ENCODE data around the gene STARD5. TPM values are rescaled to one million over a fixed set of nuclear protein-coding genes. Genes with fewer than 3 reads are reported as not detected.
A peak's percentile ranks its signal among the peaks of the same experiment; 100 is the strongest.

STARD5 gene
- total RNA-seq, 2 donors from 2014 or later, result 1.3 to 9.6 TPM

GRCh38 chr15:81326466-81327212, 2.7 kb upstream of the STARD5 start:
- TF ChIP-seq POLR2A (IDR thresholded peaks at IDR 0.05) (no peak), CTCF (IDR thresholded peaks at IDR 0.05) (no peak)
- intact Hi-C loops (cut with DNase I), result no loop called here
- no peak overlapping the region for H3K27ac ChIP-seq
- WGBS, 2 donors, result 49 to 55% methylated on average over 7 of the region's 7 CpGs
- H3K36me3 ChIP-seq (replicated peaks in 1 of 2; ENCODE audit: insufficient read depth in 1 of 2, low read depth in 2 of 2), result no peaks in the 10 kb centered on the region
- ATAC-seq, result no peak
- no peak overlapping the region for H3K4me3 ChIP-seq
- H3K4me1 ChIP-seq, result peaks cover 20% of the 10 kb centered on the region
- no peak for DNase-seq
- no peaks in the 10 kb centered on the region for H3K9me3 ChIP-seq
- H3K27me3 ChIP-seq, result no peaks in the 10 kb centered on the region

- TF ChIP-seq CTCF (IDR thresholded peaks at IDR 0.05) (no peak), POLR2A (IDR thresholded peaks at IDR 0.05) (no peak)
- peak; percentile 33 for ATAC-seq
- H3K9me3 ChIP-seq, result no peaks in the 10 kb centered on the region
- H3K4me3 ChIP-seq, result peak overlapping the region; percentile 64 to 79
- H3K36me3 ChIP-seq (replicated peaks in 1 of 2; ENCODE audit: insufficient read depth in 1 of 2, low read depth in 2 of 2), result peaks cover 0 to 2% of the 10 kb centered on the region in 2 donors
- 11 to 15% methylated on average over 4 of the region's 4 CpGs for WGBS, 2 donors
- H3K4me1 ChIP-seq, result peaks cover 20% of the 10 kb centered on the region
- intact Hi-C loops (cut with DNase I), result no loop called here
- DNase-seq, result peak in 2 of 4 donors; percentile 38 to 49
- H3K27ac ChIP-seq, result peak overlapping the region; percentile 5 to 79 (median 69)
- H3K27me3 ChIP-seq, result no peaks in the 10 kb centered on the region
Measured at GRCh38 chr15:81323559-81323943, 390 bp downstream of the STARD5 start.

DNA sequence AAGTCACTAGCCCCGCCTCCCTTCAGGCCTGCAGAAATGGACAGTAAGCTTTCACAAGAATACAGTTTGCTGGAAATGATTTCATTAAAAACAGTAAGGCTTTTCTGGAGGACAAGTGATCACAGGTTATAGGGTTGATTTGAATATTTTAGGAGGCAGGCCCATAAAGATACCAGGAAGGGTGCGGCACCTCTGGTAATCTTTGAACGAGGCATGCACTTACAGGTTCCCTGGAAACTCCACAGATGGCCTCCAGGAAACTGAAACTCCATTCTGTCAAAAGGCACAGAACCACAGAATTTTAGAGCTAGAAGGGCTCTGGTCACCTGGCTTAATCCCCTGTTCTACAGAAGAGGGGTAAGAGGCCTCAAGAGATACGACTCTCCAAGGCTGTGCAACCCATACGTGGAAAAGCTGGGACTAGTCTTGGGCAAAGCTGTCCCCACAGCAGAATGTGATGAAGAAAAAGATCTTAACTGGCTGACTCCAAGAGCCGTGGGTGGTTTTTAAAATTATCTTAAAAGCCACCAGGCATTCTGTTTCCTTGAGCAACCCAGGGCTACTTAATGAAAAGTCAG, 1.2 kb downstream of the STARD5 start:
- H3K27me3 ChIP-seq, result no peaks in the 10 kb centered on the region
- DNase-seq (no peak), ATAC-seq (no peak)
- no peak for TF ChIP-seq POLR2A (IDR thresholded peaks at IDR 0.05)
- no peak for TF ChIP-seq CTCF (IDR thresholded peaks at IDR 0.05)
- peaks cover 0 to 5% of the 10 kb centered on the region in 2 donors for H3K36me3 ChIP-seq (replicated peaks in 1 of 2; ENCODE audit: insufficient read depth in 1 of 2, low read depth in 2 of 2)
- WGBS, 2 donors, result 53 to 67% methylated on average over 6 of the region's 6 CpGs
- H3K9me3 ChIP-seq, result no peaks in the 10 kb centered on the region
- peaks cover 20% of the 10 kb centered on the region for H3K4me1 ChIP-seq
- H3K4me3 ChIP-seq, result no peak overlapping the region
- intact Hi-C loops (cut with DNase I), result no loop called here
- H3K27ac ChIP-seq, result no peak overlapping the region

GRCh38 chr15:81321667-81322066, 2.3 kb downstream of the STARD5 start:
- H3K4me3 ChIP-seq, result no peak overlapping the region
- no peak for TF ChIP-seq CTCF (IDR thresholded peaks at IDR 0.05)
- no peak for TF ChIP-seq POLR2A (IDR thresholded peaks at IDR 0.05)
- intact Hi-C loops (cut with DNase I), result no loop called here
- WGBS, 2 donors, result 97 to 100% methylated on average over 1 of the region's 1 CpG
- H3K27me3 ChIP-seq, result no peaks in the 10 kb centered on the region
- peaks cover 0 to 5% of the 10 kb centered on the region in 2 donors for H3K36me3 ChIP-seq (replicated peaks in 1 of 2; ENCODE audit: insufficient read depth in 1 of 2, low read depth in 2 of 2)
- no peak for DNase-seq
- no peaks in the 10 kb centered on the region for H3K9me3 ChIP-seq
- H3K4me1 ChIP-seq, result peaks cover 20% of the 10 kb centered on the region
- no peak overlapping the region for H3K27ac ChIP-seq
- no peak for ATAC-seq
